Stimulated activated CD8-positive, alpha-beta memory T cell treated with anti-CD3 and anti-CD28 coated beads, Interleukin-7, amount 100 ng/mL, for 48 hours (primary cell): Measurements from ENCODE around the gene PROC.
"Not testable (repeated sequence)": the region's sequence is repeated elsewhere in the genome, so short reads cannot be mapped to it uniquely, and the experiment has no call there.

Experiments used
- DNase-seq, 2 donors: peaks; one replicate each; pipeline ENCODE4 v3.0.0-alpha.2; 2020; ENCODE audit warnings: low read depth in 1 of 2; ENCODE audit errors: extremely low read depth in 1 of 2

The PROC gene

GRCh38 chr2:127425540-127426490 is 7.6 kb downstream of the PROC start:
- DNase-seq = no peak

- DNase-seq = no peak
Measured at GRCh38 chr2:127426501-127427354, 8.5 kb downstream of the PROC start.

GRCh38 chr2:127427376-127428056 is 9.3 kb downstream of the PROC start:
- no peak for DNase-seq

- no peak for DNase-seq
Measured at GRCh38 chr2:127428057-127428814, 10.0 kb downstream of the PROC start.

- no peak for DNase-seq
Measured at GRCh38 chr2:127428815-127429109, 10.5 kb downstream of the PROC start.

- no peak for DNase-seq
Measured at GRCh38 chr2:127429291-127429690, 11.1 kb downstream of the PROC start.

GRCh38 chr2:127429844-127430425 is 11.7 kb downstream of the PROC start:
- no peak for DNase-seq

- DNase-seq = no peak
Measured at GRCh38 chr2:127431408-127432023, 13.3 kb downstream of the PROC start.

- DNase-seq = no peak
Measured at GRCh38 chr2:127434515-127434914, 16.3 kb downstream of the PROC start.

GRCh38 chr2:127437056-127437455 is 18.8 kb downstream of the PROC start:
- no peak for DNase-seq

- DNase-seq = no peak
Measured at GRCh38 chr2:127437781-127438726, 19.8 kb downstream of the PROC start.

GRCh38 chr2:127439343-127439742 is 21.1 kb downstream of the PROC start:
- DNase-seq = no peak

GRCh38 chr2:127448526-127448925 is 30.3 kb downstream of the PROC start:
- no peak for DNase-seq

- no peak for DNase-seq
Measured at GRCh38 chr2:127449414-127449813, 31.2 kb downstream of the PROC start.

GRCh38 chr2:127449898-127450297 is 31.7 kb downstream of the PROC start:
- no peak for DNase-seq

- DNase-seq = no peak
Measured at GRCh38 chr2:127451981-127452380, 33.8 kb downstream of the PROC start.

GRCh38 chr2:127452423-127452822 is 34.2 kb downstream of the PROC start:
- not testable (repeated sequence) for DNase-seq

GRCh38 chr2:127453013-127453391 is 34.8 kb downstream of the PROC start:
- DNase-seq = no peak
